GM19023 (cell line): ENCODE results near the gene LIMCH1.
"Not testable (repeated sequence)": the region's sequence is repeated elsewhere in the genome, so short reads cannot be mapped to it uniquely, and the experiment has no call there.

Experiments used
- ATAC-seq: cut with Tn5 transposase; IDR thresholded peaks from one replicate; pipeline ENCODE4 v1.9.1; 2021; ENCODE audit warnings: mild to moderate bottlenecking, moderate library complexity; ENCODE audit not compliant: unreplicated experiment

The LIMCH1 gene

GRCh38 chr4:41640906-41641305 lies 102.9 kb downstream of the LIMCH1 start:
- no peak for ATAC-seq

- ATAC-seq = not testable (repeated sequence)
Measured at GRCh38 chr4:41642746-41643145, 104.8 kb downstream of the LIMCH1 start.

GRCh38 chr4:41643331-41643730 lies 105.4 kb downstream of the LIMCH1 start:
- no peak for ATAC-seq

- no peak for ATAC-seq
Measured at GRCh38 chr4:41644288-41644914, 106.4 kb downstream of the LIMCH1 start.

- no peak for ATAC-seq
Measured at GRCh38 chr4:41644915-41645295, 106.9 kb downstream of the LIMCH1 start.

- ATAC-seq = no peak
Measured at GRCh38 chr4:41645728-41646390, 107.9 kb downstream of the LIMCH1 start.

GRCh38 chr4:41646862-41647261 lies 108.9 kb downstream of the LIMCH1 start:
- no peak for ATAC-seq

GRCh38 chr4:41647383-41647782 lies 109.4 kb downstream of the LIMCH1 start:
- no peak for ATAC-seq

- not testable (repeated sequence) for ATAC-seq
Measured at GRCh38 chr4:41651150-41651549, 113.2 kb downstream of the LIMCH1 start.

- ATAC-seq = no peak
Measured at GRCh38 chr4:41652971-41653370, 115.0 kb downstream of the LIMCH1 start.

GRCh38 chr4:41653523-41653922 lies 115.6 kb downstream of the LIMCH1 start:
- no peak for ATAC-seq

GRCh38 chr4:41655177-41655576 lies 117.2 kb downstream of the LIMCH1 start:
- ATAC-seq = no peak

- no peak for ATAC-seq
Measured at GRCh38 chr4:41656106-41656505, 118.1 kb downstream of the LIMCH1 start.

GRCh38 chr4:41656572-41657520 lies 118.9 kb downstream of the LIMCH1 start:
- ATAC-seq = no peak

GRCh38 chr4:41657561-41657960 lies 119.6 kb downstream of the LIMCH1 start:
- ATAC-seq = no peak

- ATAC-seq = no peak
Measured at GRCh38 chr4:41658163-41658562, 120.2 kb downstream of the LIMCH1 start.

- no peak for ATAC-seq
Measured at GRCh38 chr4:41660352-41660751, 122.4 kb downstream of the LIMCH1 start.

GRCh38 chr4:41661442-41662076 lies 123.6 kb downstream of the LIMCH1 start:
- no peak for ATAC-seq

- no peak for ATAC-seq
Measured at GRCh38 chr4:41665636-41666207, 127.8 kb downstream of the LIMCH1 start.

- ATAC-seq = no peak
Measured at GRCh38 chr4:41668024-41668423, 130.1 kb downstream of the LIMCH1 start.

GRCh38 chr4:41670530-41670929 lies 132.6 kb downstream of the LIMCH1 start:
- no peak for ATAC-seq
